K562 (cell line): ENCODE data around the gene SYNM. TPM values are rescaled to one million over a fixed set of nuclear protein-coding genes. Genes with fewer than 3 reads are reported as not detected.

Source experiments
- ATAC-seq: fragments of 200-7000 bp; cut with Tn5 transposase; 3 replicates; pipeline ENCODE4 v1.9.1; 2020; ENCODE audit warnings: moderate library complexity
- BruUV-seq: library from RNA; stranded (reverse); fragments of 400-500 nt; replicated peaks from 2 replicates; lab custom pipeline; 2021; lab: Mats Ljungman, UMichigan
- CTCF ChIA-PET: fragments of 300-600 bp; formaldehyde crosslinking; extraction: SDS; loops from one replicate; lab custom pipeline; 2021; ENCODE audit warnings: low intra/inter-chr PET ratio; lab: Yijun Ruan, JAX
- POLR2A ChIA-PET: fragments of 300-600, 350-650 bp; sonication (Branson Sonifier 250); formaldehyde crosslinking; extraction: SDS; loops from one replicate; lab custom pipeline; 2021; ENCODE audit warnings: antibody characterized with exemption, inconsistent platforms; lab: Yijun Ruan, JAX
- DNase-seq, 4 experiments: peaks; one replicate each; pipeline versions ENCODE4 v3.0.0 to v3.0.0-alpha.2; 2011 to 2018; ENCODE audit warnings: low spot score in 3 of 4, mixed read lengths in 3 of 4; ENCODE audit errors: extremely low read depth in 1 of 4
- FAIRE-seq: peaks from 2 replicates; lab custom pipeline; 2011; peaks lifted over from hg19 to GRCh38; lab: Jason Lieb, UNC
- H2AFZ ChIP-seq: 2 replicates; pipeline ENCODE4 v1.6.0; 2011; ENCODE audit warnings: low read depth, low read length, control low read depth, inconsistent platforms
- H3K27ac ChIP-seq: fragments of 200-600 bp; 3 replicates; pipeline ENCODE4 v1.8.0; 2011; ENCODE audit warnings: low read depth, mild to moderate bottlenecking, control low read depth, inconsistent platforms, low read length, moderate library complexity, mixed read lengths; ENCODE audit errors: extremely low read depth
- H3K27me3 ChIP-seq, 2 experiments: fragments of 300-600 bp in 1 of 2; 2 replicates in 1 of 2; 3 replicates in 1 of 2; pipeline versions ENCODE4 v1.6.0 to v1.8.0; 2011; ENCODE audit warnings: inconsistent platforms in 2 of 2, low read length in 2 of 2, mild to moderate bottlenecking in 1 of 2, mixed read lengths in 1 of 2, moderate library complexity in 1 of 2; ENCODE audit not compliant: control insufficient read depth in 2 of 2, insufficient read depth in 2 of 2
- H3K36me3 ChIP-seq: fragments of 300-600 bp; 3 replicates; pipeline ENCODE4 v1.8.0; 2011; ENCODE audit warnings: mild to moderate bottlenecking, low read length, inconsistent platforms; ENCODE audit not compliant: control insufficient read depth, insufficient read depth
- H3K4me1 ChIP-seq, 2 experiments: fragments of 200-600 bp in 1 of 2; replicated peaks in 1 of 2; 2 replicates in 1 of 2; 3 replicates in 1 of 2; pipeline versions ENCODE4 v1.5.1 to v1.8.0; 2011; ENCODE audit warnings: inconsistent platforms in 2 of 2, low read length in 2 of 2, mild to moderate bottlenecking in 1 of 2, mixed read lengths in 1 of 2, moderate library complexity in 1 of 2; ENCODE audit not compliant: control insufficient read depth in 2 of 2, insufficient read depth in 2 of 2
- H3K4me2 ChIP-seq: 2 replicates; pipeline ENCODE4 v1.6.1; 2011; ENCODE audit warnings: low read length, control low read depth, inconsistent platforms, mixed read lengths; ENCODE audit not compliant: insufficient read depth
- H3K4me3 ChIP-seq: fragments of 200-600 bp; sonication (generic), shearing (Covaris generic); 2 replicates; pipeline ENCODE4 v1.5.1; 2016; ENCODE audit warnings: control low read depth, inconsistent platforms
- H3K79me2 ChIP-seq: fragments of 200-600 bp; 3 replicates; pipeline ENCODE4 v1.8.0; 2011; ENCODE audit warnings: low read length, inconsistent platforms; ENCODE audit not compliant: control insufficient read depth, insufficient read depth
- H3K9ac ChIP-seq, 2 experiments: 2 replicates each; pipeline versions ENCODE4 v1.6.0 to v1.6.1; 2011; ENCODE audit warnings: low read depth in 2 of 2, low read length in 2 of 2, control low read depth in 1 of 2, inconsistent platforms in 1 of 2, mild to moderate bottlenecking in 1 of 2, mixed read lengths in 1 of 2; ENCODE audit not compliant: insufficient read depth in 1 of 2
- H3K9me1 ChIP-seq: one replicate; pipeline ENCODE4 v1.6.0; 2011; ENCODE audit warnings: inconsistent platforms, mild to moderate bottlenecking, low read length, moderate library complexity; ENCODE audit not compliant: control insufficient read depth, insufficient read depth
- H3K9me3 ChIP-seq: replicated peaks from 2 replicates; pipeline ENCODE4 v1.5.1; 2011; ENCODE audit warnings: low read depth, low read length, inconsistent platforms; ENCODE audit not compliant: control insufficient read depth, insufficient read depth
- H4K20me1 ChIP-seq: replicated peaks from 2 replicates; pipeline ENCODE4 v1.6.1; 2011; ENCODE audit warnings: low read length, inconsistent platforms, mixed read lengths; ENCODE audit not compliant: control insufficient read depth, insufficient read depth
- E2F8 ChIP-seq: fragments of 450-650 bp; IDR thresholded peaks from 2 replicates; pipeline ENCODE4 v1.7.1; 2018; ENCODE audit warnings: mild to moderate bottlenecking, low read depth; ENCODE audit not compliant: partially characterized antibody
- KDM1A ChIP-seq, 2 experiments: fragments of 450-650 bp; IDR thresholded peaks; 2 replicates each; pipeline ENCODE4 v1.6.1; 2016; ENCODE audit warnings: mild to moderate bottlenecking in 2 of 2
- LEF1 ChIP-seq: fragments of 450-650 bp; IDR thresholded peaks from 2 replicates; pipeline ENCODE4 v1.6.1; 2016; ENCODE audit warnings: mild to moderate bottlenecking
- NR1H2 ChIP-seq: sonication (generic); formaldehyde crosslinking; IDR thresholded peaks from 2 replicates; pipeline ENCODE4 v1.4.0; 2020; ENCODE audit warnings: mild to moderate bottlenecking, missing genetic modification reagents
- RBFOX2 ChIP-seq: fragments of 200-400 bp; formaldehyde crosslinking; IDR thresholded peaks from 2 replicates; pipeline ENCODE4 v1.6.1; 2017; ENCODE audit warnings: low read depth, mild to moderate bottlenecking, low read length, moderate library complexity
- SP2 ChIP-seq: IDR thresholded peaks from 2 replicates; pipeline ENCODE4 v1.6.1; 2011; ENCODE audit warnings: mild to moderate bottlenecking, low read depth, low read length, moderate library complexity; ENCODE audit not compliant: poor library complexity, severe bottlenecking; ENCODE audit errors: extremely low read depth
- ZNF121 ChIP-seq: sonication (generic); formaldehyde crosslinking; conservative IDR thresholded peaks from 2 replicates; pipeline ENCODE4 v1.8.0; 2022; ENCODE audit warnings: missing genetic modification reagents
- ZNF282 ChIP-seq: sonication (generic); formaldehyde crosslinking; IDR thresholded peaks from 2 replicates; pipeline ENCODE4 v1.8.1; 2023; ENCODE audit warnings: missing genetic modification reagents
- ZNF639 ChIP-seq, 2 experiments: fragments of 200-800 bp in 1 of 2; sonication (Bioruptor generic) in 1 of 2; sonication (generic) in 1 of 2; formaldehyde crosslinking in 1 of 2; IDR thresholded peaks in 1 of 2; conservative IDR thresholded peaks in 1 of 2; 2 replicates each; pipeline versions ENCODE4 v1.5.0 to v1.6.1; 2016 to 2020; ENCODE audit warnings: missing compliant biosample characterization in 1 of 2, missing genetic modification characterization in 1 of 2, missing genetic modification reagents in 1 of 2
- WGBS: fragments of 100-300 bp; shearing (Covaris generic); methylation state at CpG from one replicate; pipeline ENCODE4 v1.1.6; 2016; ENCODE audit warnings: low coverage, mixed read lengths; ENCODE audit not compliant: insufficient coverage; ENCODE audit errors: missing lambda C conversion rate; 5-methylcytosine and 5-hydroxymethylcytosine counted together
- in situ Hi-C: fragments of 300-500 bp; cut with MboI; formaldehyde crosslinking; loops from 4 replicates; pipeline ENCODE4 v1.15.0; 2018; ENCODE audit warnings: inconsistent platforms, mixed read lengths
- intact Hi-C: fragments of 100-400 bp; cut with micrococcal nuclease; formaldehyde crosslinking; loops from 2 replicates; pipeline ENCODE4 v1.14.2; 2022
- polyA plus RNA-seq, 8 experiments: library from polyadenylated mRNA; depleted of rRNA in 4 of 8; stranded (reverse) in 5 of 8; unstranded in 3 of 8; fragments of >200 nt; fragmentation: Nextera tagmentation in 2 of 8; fragmentation: Illumina TruSeq in 1 of 8; extraction: Ambion mirVana in 2 of 8; extraction: Trizol in 1 of 8; gene quantifications; 2 replicates each; pipeline versions ENCODE4 v1.2.1 to v1.2.3, GENCODE V29; 2011 to 2014; ENCODE audit warnings: inconsistent platforms in 1 of 8, missing spikeins in 1 of 8
- total RNA-seq, 7 experiments: library from RNA; depleted of rRNA in 6 of 7; stranded (reverse); fragments of >200 nt in 6 of 7; fragmentation: Illumina TruSeq in 2 of 7; extraction: Trizol in 2 of 7; gene quantifications; 2 replicates each; pipeline versions ENCODE4 v1.2.1 to v1.2.3, GENCODE V29; 2011 to 2021; ENCODE audit warnings: low replicate concordance in 1 of 7

The SYNM gene
- total and polyA plus RNA-seq, 9 of the 15 experiments (the other 6 are each of a cell fraction or from before 2014, with no cell fraction given): 0.01 to 0.42 (median 0.13) TPM

DNA sequence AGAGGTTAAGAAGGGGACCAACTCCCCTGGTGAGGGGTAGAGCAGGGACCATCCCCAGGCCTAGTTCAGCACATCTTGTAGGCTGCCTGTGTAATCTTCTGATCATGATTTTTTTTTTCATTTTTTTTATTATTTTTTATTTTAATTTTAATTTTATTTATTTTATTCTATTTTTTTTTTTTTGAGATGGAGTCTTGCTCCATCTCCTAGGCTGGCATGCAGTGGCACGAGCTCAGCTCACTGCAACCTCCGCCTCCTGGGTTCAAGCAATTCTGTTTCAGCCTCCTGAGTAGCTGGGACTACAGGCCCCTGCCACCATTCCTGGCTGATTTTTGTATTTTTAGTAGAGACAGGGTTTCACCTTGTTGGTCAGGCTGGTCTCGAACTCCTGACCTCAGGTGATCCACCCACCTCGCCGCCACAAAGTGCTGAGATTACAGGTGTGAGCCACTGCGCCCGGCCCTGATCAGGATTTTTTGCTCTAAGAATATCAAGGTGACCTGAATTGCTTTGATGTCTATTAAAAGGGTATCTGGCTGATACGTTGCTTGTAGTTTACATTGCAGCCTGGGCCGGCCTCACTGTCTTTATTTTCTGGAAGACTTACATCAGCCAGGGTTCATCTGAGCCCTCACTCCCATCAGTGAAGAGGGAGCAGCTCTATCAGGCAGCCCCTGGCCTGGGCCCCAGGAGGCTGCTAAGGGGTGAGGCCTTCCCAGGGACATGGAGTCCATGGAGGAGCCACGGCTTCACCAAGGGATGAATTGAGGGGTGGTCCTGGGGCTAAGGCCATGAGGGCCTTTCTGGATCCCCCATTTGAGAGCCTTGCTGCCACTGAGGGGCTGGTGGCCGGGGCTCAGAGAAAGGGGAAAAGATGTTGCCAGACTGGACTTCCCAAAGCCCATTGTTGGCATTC, 10.7 kb downstream of the SYNM start (continued):
- TF ChIP-seq ZNF639 (CRISPR knock-in tag; conservative IDR thresholded peaks at IDR 0.05 in 1 of 2, IDR thresholded peaks at IDR 0.05 in 1 of 2): no peak
- no peak for TF ChIP-seq ZNF282 (CRISPR knock-in tag)

DNA sequence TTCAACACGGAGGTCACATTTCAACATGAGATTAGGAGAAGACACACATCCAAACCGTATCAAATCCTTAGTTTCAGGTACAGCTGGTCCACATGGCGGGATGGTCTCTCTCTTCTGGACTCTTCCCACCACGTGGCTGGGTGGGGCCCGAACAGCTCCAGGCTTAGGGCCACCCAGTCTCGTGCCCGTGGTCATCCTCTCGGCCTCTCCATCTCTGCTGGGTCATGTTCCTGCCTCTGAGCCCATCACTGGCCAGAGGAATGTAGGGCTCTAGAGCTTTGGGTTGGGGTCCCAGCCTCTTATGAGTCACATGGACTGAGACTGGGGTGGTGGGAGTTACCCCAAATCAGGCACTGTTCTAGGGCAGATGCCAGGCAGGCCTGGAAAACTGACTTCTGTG, 12.2 kb downstream of the SYNM start:
- no peak overlapping the region for H3K27ac ChIP-seq
- no peak overlapping the region for H3K4me2 ChIP-seq
- POLR2A ChIA-PET: interaction anchor here (0.6 to 1.0 kb wide), 2 partner anchors 8 to 26 kb away, joined by 3 to 6 read pairs; no protein-coding TSS in a partner anchor
- H2AFZ ChIP-seq: no peak overlapping the region
- H4K20me1 ChIP-seq: no peaks in the 10 kb centered on the region
- WGBS: 11% methylated on average over 7 of the region's 8 CpGs
- no peaks in the 10 kb centered on the region for H3K79me2 ChIP-seq
- no peak overlapping the region for H3K9ac ChIP-seq
- intact Hi-C loops (no loop called here), in situ Hi-C loops (no loop called here)
- ATAC-seq: no peak
- H3K27me3 ChIP-seq: peaks cover 6 to 33% of the 10 kb centered on the region in 2 experiments; a peak in 4 of 5 replicates
- no peaks in the 10 kb centered on the region for H3K4me1 ChIP-seq
- CTCF ChIA-PET: no interaction called here
- BruUV-seq: no TSS peak
- FAIRE-seq: no peak
- H3K4me3 ChIP-seq: no peak overlapping the region
- H3K9me3 ChIP-seq: no peaks in the 10 kb centered on the region
- H3K9me1 ChIP-seq: no peaks in the 10 kb centered on the region
- no peak for DNase-seq
- H3K36me3 ChIP-seq: no peaks in the 10 kb centered on the region
- TF ChIP-seq KDM1A (IDR thresholded peaks at IDR 0.05) (no peak), E2F8 (no peak), ZNF121 (CRISPR knock-in tag) (no peak), LEF1 (no peak), SP2 (no peak), NR1H2 (CRISPR knock-in tag) (no peak), RBFOX2 (no peak)
